HG03196 (cell line): ENCODE results near the gene ADAMTS18.

Experiments
- ATAC-seq: cut with Tn5 transposase; IDR thresholded peaks from one replicate; pipeline ENCODE4 v1.9.1; 2021; ENCODE audit not compliant: unreplicated experiment

Gene ADAMTS18

DNA sequence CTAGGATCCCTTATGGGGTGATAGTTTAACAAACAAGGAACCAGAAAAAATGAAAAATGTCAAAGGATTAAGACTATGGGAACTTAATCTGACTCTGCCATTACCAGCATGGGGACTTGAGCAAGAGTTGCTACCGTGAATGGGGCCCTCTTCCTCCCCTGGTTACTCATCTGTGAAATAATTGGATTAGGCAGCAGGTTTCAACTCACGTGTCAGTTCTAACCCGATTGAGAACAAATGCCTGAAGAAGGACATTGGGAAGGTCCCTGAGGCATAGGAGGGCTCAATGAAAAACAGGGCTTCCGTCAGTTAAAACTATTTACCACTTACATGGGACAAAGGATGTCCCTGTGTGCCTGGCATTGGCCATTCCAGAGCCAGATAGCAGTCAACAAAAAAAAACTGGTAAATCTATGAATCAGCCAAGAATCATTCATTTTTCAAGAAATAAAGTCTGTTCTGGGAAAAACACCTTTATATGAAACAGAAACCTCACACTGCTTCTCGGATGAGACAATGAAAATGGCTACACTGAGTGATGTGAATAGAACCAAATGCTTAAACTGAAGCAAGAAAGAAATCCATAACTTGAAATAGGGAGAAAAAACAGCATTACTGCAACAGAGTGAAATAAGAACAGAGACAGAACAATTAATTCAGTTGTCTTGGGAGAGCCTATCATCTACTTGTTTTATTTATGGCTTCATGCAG is 104.3 kb downstream of the ADAMTS18 start:
- no peak for ATAC-seq

DNA sequence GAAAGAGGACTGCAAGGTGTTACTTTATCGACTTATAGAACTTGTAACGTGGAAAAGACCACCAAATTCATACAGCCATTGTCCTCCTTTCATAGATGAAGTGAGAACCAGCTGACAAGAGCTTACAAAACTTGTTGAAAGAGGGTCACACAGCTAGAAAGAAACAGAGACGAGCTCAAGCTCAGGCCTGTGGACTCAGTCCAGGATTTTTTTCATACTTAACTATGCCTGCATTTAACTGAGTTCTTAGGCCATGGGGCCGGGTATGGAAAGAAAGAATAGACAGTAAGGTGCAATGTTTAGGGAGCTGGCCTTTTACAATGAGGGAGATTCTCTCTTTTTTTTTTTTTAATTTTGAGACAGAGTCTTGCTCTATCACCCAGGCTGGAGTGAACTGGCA is 106.1 kb downstream of the ADAMTS18 start:
- no peak for ATAC-seq

DNA sequence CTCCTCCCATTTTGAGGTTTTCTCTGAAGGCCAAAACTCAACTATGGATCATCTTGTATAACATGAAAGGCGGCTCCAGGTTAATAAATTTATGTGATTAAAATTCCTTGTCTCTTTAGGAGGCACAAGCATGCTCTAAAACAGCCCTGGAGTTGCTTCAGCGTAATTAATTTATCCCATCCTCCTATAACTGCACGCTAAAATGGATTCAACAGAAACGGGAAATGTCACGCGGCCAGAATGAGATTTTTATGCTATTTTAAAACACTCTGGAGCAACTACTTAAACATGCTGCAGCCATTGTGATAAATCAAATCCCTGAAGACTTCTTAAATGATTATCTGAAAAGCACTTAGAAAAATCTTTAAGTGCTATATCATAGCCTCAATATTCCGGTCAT is 106.6 kb downstream of the ADAMTS18 start:
- no peak for ATAC-seq

DNA sequence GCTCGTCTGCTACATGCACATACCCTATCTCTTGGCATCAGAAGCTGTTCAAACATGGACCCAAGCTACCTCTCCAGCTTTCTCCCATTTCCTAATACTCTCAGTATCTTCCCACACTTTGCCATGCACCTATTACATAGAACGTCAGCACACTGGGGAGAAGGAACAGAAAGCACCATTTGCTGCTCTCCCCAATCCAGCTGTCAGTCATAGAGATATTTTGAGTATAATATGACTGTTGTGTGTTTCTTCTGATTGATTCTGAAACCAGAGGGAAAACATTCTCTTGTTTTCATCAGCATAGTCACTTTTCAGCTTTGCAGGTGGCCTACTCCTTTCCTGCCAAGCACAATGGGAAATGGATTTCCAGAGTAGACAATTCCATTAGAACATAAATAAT is 107.1 kb downstream of the ADAMTS18 start:
- no peak for ATAC-seq

DNA sequence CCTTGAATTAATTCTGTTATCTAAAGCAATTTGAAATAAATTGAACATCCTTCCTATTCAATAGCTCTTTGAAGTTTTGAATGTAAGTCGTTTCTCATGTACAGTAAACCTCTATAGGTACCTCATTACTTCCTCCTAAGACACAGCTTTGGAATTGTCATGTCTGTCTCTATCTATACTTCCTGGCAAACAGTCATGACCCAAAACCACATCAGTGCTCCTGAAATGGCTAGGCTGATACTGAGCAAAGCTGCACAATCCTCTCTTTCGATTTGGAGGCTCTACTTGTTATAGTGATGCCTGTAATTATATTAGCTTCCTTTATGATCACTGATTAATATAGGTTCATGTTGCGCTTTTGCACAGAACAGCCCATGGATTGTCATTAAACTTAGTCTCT is 110.1 kb downstream of the ADAMTS18 start:
- no peak for ATAC-seq

DNA sequence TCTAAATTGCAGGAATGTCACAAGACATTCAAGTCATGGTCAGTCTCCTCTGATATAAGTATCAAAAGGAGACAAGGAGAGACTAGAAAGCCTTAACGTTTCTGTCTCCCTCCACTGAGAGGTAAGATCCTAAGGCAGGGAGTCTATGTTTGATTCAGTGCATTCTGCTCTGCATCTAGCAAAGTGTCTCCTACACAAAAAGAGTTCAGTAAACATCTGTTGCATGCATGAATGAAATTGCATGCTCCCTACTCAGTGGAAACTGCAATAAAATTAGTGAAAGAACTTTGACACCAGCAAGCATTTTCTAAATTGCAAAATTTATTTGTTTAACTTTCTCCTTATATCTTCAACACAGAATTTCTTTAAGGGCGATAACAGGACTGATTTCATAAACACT is 111.1 kb downstream of the ADAMTS18 start:
- no peak for ATAC-seq

DNA sequence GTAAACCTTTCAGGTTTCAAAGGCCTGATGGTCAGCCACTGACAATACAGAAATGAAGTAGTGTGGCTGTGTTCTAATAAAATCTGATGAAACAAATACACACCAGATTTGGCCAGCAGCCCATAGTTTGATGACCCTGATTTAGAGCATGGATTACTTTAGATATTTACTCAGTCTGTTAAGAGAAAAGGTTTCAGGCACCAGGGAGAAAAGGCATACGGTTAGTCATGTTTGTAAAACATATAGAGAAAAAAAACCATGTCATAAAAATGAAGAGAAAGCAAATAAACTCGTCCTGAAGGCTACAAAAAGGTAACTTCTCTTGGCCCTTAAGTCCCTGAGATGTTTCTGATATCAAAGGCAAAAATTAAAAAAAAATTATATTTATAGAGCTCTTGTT is 112.1 kb downstream of the ADAMTS18 start:
- no peak for ATAC-seq

DNA sequence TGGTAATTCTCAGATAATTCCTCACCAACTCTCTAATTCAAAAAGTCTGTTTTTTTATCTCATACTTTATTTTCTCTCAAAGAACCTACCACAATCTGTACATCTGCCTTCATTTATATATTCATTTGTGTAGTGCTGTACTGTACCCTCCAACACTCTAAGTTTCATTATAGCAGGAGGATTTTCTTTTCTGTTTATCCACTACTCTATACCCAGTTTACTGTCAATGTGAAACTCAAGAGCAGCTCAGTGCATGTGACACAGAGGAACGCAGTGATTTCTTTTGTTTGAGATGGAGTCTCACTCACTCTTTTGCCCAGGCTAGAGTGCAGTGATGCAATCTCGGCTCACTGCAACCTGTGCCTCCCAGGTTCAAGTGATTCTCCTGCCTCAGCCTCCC is 117.8 kb downstream of the ADAMTS18 start:
- no peak for ATAC-seq

DNA sequence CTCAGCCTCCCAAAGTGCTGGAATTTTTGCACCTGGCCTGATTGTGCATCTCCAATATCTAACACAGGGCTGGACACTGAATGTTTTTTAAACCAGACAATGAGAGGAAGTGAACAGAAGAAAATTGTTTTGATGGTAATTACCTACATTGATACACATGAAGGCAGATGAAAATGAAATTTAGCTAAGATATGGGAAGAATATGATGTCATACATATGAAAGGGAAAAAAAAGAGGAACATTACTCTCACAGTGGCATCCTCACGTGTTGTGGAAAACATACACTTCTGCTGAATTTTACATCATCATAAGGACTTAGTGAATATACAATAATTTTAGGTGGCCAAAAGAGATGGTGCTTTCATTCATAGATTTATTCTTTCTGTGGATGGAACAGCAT is 124.0 kb downstream of the ADAMTS18 start:
- no peak for ATAC-seq

DNA sequence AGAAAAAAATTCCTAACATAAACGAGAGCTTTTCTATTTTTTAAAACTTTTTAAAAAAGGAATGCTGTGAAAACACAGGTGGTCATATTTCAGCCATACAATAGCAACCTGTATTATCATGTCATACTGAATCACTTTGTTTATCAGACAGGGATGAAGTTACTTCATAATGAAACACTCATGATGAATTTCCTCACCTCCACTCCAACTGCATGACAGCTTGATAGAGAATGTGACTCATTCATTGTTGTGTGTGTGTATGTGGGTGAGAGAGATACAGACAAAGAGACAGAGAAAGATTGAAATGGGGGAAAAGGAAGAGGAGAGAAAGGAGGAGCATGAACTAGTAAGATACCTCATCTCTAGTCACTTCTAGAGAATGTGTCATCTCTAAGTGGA is 126.7 kb downstream of the ADAMTS18 start:
- no peak for ATAC-seq

DNA sequence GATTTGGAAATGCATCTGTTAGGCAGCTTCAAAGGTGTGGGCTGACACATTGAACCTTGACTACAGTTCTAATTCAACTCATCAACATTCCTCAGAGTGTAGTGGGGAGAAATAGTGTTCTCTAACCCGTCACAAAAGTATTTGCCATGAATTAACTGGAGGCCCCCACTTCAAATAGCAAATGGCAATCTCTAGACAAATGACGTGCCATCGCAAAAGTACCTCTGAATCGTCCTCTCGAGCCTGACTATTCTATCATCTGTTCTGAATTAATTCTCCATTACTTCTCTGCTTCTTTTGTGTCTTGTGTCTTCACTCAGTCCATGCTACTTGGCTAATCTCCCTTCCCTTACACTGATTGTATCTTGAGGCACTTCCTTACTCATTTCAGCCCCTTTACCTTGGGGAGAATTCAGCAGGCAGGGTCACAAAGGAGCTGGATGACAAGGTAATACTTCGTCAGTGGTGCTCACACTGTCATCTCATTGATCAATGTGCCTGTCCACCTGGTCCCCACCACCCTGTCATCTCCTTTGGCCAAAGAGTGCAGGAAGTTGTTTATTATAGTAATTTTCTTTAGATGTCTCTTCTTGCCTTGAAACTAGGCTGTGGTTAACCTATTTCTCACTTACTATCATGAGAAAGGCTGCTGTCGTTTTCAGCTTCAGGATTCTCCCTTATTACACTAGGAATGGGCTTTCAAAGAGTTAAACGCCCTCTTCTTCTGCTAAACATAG is 127.2 kb downstream of the ADAMTS18 start:
- no peak for ATAC-seq

DNA sequence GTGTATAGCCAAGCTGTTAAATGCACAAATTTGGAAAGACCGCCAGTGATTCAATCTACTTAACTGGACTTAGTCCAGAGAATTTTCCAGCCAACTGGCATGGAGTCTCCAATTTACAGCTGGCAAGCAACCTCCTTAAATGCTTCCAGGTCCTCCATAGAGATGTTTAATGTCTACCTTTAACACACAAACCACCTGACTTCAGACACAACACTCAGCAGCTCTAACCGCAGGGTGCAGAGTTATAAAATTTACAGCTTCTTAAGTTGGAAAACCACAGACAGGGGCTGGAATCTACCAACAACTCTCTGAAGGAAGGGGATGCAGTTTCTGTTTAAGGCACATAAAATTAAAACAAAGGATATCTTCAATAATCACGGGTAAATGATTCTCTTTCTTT is 128.8 kb downstream of the ADAMTS18 start:
- no peak for ATAC-seq

DNA sequence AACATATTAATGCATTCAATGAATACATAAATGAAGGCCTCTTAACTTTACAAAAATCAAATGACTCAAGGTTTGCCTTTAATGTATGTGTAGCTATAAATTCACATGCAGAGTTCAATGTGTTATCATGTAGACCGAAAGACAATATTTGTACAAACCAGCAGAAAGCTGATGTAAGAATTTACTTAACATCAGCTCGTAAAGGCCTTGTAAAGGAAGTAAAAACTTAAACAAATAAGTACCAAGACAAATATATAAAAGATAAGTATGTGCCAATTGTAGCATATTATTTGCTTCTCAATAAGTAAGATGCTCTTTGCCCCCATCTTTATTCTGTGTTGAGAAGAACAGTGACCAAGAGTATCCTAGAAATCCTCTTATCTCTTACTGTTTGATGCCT is 130.0 kb downstream of the ADAMTS18 start:
- ATAC-seq: no peak

DNA sequence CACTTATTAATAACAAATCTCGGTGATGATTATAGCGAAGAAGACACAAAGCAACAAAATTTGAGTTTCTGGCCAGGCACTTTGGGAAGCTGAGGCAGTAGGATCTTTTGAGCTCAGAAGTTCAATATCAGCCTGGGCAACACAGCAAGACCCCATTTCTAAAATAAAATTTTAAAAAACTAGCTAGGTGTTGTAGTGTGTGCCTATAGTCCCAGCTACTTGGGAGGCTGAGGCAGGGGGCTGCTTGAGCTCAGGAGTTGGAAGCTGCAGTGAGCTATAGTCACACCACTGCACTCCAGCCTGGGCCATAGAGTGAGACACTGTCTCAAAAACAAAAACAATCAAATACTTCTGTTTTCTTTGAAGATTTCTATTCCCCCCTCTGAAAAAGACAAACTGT is 130.7 kb downstream of the ADAMTS18 start:
- no peak for ATAC-seq

DNA sequence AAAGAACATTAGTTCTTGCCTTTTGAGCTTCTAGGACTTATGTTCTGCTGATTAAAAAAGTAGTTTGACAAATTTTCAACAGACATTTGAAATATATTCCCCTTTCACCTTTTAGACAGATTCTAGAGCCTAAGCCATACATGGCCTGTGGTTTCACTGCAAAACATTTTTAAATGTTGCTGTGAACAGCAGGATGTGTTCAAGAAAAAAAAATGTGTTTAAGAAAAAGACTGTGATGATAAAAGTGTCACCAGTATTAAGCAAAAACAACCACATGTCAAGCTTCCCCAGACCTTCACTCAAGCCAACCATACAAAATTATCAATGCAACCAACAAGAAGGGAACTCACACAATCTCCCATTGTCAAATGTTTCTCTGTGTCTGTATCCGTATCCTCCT is 132.2 kb downstream of the ADAMTS18 start:
- no peak for ATAC-seq

DNA sequence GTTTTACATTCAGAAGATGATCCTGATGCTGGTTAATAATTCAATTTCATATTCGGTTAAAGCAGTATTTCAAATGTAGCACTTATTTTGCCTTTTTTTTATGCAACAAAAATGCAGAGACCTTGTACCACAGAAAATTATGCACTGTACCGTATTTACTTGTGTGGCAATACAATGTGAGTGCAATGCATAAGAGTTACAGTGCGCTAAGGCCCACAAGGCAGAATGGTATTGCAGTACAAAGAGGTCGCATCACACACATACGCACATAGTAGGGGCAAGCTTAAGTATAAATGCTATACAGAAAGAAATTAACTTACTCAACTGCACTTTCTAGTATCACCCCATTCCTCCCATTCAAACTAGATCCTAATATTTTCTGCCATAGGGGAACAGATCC is 132.6 kb downstream of the ADAMTS18 start:
- ATAC-seq: no peak

DNA sequence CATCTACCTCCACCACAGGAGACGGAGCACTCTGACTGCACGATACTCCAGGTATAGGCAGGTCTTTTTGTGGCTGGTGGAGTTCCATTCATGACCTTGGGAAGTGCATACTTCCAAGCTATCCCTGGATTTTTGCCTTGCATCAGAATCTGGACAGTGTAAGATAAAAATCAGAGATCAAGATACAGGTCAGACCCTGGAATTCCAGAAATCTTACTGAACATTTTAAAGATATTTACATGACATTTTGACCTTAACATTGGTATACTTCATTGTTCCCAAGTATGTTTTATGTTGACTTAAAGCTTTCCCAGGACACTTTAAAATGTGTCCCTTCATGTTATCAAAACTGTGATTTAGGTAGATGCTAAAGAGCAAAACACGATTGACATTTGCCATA is 134.6 kb downstream of the ADAMTS18 start:
- ATAC-seq: no peak

DNA sequence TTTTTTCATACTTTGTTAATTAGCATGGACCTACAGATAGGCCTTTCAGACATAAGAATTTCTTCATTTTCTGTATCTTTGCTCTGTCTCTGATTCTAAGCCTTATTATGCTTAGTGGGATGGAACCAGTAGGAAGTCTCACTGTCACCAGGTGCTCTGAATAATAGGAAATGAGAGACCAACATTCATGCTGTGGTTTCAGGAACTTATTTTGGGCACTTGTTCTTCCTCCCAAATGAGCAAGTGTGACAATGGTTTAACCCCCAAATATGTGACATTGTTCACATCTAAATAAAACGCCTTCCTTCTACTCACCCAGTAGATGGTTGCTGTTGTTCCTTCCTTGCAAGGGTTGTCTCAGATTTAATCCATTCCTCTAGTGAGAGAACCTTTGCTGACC is 135.4 kb downstream of the ADAMTS18 start:
- no peak for ATAC-seq

DNA sequence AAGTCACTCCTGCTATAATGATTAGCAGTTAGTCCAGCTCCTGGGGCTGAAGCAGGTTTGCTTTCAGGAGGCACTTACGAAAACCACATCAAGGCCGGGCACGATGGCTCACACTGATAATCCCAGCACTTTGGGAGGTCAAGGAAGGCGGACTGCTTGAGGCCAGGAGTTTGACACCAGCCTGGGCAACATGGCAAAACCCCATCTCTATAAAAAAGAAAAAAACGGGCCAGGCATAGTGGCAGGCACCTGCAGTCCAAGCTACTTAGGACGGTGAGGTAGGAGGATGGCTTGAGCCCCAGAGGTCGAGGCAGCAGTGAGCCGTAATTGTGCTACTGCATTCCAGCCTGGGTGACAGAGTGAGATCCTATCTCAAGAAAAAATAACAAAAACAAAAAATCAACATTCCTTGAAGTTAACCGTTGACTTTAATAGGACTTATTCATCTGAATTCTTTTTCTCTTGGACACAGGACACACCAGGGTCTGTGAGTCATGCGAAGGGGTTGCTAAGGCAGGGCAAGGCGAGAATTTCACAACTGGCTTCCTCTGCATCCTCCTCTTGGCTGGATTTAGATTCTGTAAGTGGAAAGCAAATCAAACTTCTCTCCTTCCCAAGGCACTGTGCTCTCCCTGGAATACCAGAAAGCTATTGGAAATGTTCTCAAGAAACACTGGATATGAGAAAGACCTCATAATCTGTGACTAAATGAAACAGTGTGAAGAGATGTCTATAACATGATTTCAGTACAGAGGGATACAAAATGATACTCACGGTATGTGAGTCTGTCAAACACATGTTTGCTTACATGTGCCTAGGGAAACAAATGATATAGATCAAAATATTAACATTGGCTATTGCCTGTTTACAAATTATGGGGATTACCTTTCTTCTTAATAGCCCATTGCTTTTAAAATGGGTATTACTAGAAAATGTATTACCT is 136.1 kb downstream of the ADAMTS18 start:
- ATAC-seq: no peak

DNA sequence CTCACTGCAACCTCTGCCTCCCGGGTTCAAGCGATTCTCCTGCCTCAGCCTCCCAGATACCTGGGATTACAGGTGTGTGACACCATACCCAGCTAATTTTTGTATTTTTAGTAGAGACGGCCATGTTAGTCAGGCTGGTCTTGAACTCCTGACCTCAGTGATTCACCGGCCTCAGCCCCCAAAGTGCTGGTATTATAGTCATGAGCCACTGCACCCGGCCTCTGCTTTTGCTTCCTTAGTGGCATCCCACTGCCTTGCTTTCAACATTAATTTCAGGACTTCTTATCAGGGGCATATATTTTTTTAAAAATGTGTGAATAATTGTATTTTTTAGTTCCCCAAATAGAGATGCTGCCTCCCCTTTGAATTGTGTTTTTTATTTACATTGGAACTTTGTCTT is 136.8 kb downstream of the ADAMTS18 start:
- ATAC-seq: no peak

DNA sequence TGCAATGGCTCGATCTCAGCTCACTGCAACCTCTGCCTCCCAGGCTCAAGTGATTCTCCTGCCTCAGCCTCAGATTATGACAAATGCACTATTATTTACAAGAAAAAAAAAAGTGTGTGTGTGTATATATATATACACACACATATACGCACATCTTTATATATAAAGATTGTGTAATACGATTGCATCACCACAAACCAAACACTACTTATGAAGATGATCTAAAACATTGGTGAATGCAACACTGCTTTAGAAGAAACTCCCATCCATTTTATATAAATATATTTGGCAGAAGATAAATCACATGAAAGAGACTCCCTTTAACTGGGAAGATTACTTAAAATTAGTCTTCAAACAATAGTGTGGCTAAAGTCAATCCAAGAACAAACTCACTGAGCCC is 138.9 kb downstream of the ADAMTS18 start:
- no peak for ATAC-seq
